Right renal pelvis (tissue), 4 donors: Measurements from ENCODE around the gene UBE2I. TPM values are rescaled to one million over a fixed set of nuclear protein-coding genes. Genes with fewer than 3 reads are reported as not detected.

Experiments
- DNase-seq, 4 donors: peaks; one replicate each; pipeline ENCODE4 v3.0.0-alpha.2; 2013; ENCODE audit warnings: low read depth in 4 of 4, low spot score in 3 of 4, missing footprints in 1 of 4
- polyA plus RNA-seq, 4 donors: library from polyadenylated mRNA; unstranded; fragments of 120-200 nt; gene quantifications; one replicate each; pipeline ENCODE4 v1.2.1, GENCODE V29; 2013; ENCODE audit not compliant: insufficient read length in 4 of 4

The UBE2I gene
- polyA plus RNA-seq, 4 donors, result 169 to 186 (median 176) TPM

DNA sequence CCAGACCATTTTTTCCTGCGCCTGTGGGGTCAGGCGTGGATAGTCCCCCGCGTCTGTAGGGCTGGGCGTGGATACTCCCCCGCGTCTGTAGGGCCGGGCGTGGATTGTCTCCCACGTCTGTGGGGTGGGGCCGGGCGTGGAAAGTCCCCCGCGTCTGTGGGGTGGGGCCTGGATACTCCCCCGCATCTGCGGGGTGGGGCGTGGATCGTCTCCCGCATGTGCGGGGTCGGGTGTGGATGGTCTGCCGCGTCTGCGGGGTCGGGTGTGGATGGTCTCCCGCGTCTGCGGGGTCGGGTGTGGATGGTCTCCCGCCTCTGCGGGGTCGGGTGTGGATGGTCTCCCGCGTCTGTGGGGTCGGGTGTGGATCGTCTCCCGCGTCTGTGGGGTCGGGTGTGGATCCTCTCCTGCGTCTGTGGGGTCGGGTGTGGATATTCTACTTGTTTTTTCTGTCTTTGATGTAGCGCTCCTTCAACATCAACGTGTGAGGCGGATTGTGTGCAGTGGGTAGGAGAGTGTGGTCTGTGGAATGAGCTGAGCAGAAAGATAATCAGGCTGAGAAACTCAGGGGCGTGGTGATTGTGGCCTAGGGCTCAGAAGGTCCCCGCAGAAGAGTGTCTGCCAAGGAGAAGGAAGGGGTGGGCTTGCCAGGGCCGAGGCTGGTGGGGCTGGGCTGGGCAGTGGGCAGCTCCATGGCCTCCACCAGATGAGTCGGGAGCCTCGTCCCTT, 45.5 kb downstream of the UBE2I start:
- DNase-seq, result no peak

DNA sequence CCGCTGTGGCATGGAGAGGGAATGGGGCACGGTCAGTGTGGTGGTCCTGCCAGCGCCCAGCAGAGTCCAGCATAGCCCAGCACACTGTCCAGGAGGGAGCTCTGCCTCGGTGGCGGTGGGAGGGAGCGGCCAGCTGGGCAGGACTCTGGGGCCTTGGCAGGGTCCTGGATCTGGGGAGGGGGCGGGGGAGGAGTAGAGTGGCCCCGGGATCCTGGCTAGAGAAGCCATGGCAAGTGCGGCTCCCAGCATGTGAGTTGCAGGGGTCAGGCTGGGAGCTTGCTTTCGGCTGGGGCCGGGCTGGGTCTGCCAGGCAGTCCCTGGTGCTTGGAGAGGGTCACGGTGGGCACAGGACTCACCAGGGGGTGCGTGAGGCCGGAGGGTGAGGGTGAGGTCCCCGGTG, 46.2 kb downstream of the UBE2I start:
- DNase-seq, result no peak

DNA sequence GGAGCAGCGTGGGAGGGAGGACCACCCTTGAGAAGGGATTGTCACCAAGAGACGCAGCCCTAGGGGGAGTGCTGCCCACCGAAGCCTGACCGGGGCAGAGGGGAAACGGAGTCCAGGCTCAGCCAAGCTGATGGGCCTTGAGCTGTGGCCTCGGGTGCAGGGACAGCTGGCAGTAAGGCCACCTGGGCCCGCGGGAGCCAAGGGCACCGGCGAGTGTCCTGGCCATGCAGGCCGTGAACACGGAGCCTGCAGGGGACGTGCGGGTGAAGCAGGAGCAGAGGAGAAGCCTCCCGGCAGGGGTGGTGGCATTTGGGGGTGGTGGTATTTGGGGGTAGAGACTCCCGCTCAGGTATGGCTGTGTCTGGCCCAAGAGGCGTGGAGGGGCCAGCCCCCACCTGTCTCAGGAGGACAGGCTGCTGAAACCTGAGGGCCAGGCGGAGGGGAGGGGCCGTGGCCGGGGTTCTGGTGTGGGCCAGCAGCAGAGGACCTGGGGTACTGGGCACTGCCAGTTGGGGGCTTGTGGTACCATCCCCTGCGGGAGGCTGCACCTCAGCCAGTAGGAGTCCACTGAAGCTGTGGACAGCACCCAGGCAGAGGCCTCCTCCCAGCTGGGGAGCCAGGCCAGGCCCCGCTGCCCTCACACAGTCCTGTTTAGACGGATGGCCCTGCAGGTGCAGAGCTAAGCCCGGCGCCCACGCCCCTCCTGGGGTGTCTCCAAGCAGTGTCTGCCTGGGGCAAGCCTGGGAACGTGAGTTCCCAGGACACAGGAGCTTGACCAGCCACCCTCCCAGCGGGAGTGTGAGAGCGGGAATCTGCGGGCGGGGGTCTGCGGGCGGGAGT, 46.8 kb downstream of the UBE2I start:
- DNase-seq, result no peak

DNA sequence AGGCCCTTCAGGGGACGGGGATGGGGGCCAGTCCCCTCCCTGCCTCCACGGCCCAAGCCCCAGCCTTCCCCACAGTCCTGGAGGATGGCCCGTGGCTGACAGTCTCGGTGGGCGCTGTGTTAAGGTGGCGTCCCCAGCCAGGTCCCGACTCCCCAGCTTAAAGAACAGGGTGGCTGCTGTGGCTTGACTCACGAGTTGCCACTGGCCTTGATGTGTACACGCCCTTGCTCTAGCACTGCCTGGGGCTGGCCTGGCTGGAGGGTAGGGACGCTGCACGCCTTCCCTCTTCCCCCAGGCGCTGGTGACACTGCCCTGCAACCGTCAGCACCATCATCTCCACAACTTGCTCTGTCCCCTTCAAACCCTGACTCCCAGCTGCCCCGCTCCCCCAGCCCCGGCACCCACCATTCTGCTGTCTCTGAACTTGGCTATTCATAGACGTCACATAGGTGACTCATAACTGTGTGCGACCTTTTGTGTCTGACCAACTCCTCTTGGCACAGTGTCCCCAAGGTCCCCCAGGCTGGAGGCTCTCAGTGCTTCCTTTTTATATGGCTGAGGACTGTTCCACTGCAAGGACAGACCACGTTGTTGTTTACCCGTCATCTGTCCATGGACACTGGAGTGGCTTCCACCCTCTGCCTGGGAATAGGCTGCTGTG, 48.6 kb downstream of the UBE2I start:
- DNase-seq, result no peak

DNA sequence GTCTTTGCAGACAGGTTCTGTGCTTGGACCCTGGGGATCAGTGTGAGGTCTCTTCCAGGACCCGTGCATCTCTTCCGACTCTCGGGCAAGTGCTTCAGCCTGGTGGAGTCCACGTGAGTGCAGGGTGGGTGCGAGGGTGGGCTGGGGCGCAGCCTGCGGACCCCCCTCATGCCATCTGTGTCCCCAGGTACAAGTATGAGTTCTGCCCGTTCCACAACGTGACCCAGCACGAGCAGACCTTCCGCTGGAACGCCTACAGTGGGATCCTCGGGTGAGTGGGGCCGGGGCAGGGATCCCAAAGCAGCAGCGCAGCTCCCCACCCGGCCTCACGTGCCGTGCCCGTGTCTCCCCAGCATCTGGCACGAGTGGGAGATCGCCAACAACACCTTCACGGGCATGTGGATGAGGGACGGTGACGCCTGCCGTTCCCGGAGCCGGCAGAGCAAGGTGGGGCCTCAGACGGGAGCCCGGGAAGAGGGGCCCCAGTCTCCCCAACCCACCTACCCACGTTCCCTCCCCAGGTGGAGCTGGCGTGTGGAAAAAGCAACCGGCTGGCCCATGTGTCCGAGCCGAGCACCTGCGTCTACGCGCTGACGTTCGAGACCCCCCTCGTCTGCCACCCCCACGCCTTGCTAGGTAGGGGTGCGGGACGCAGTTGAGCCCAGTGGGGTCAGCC, 52.4 kb downstream of the UBE2I start:
- no peak for DNase-seq

DNA sequence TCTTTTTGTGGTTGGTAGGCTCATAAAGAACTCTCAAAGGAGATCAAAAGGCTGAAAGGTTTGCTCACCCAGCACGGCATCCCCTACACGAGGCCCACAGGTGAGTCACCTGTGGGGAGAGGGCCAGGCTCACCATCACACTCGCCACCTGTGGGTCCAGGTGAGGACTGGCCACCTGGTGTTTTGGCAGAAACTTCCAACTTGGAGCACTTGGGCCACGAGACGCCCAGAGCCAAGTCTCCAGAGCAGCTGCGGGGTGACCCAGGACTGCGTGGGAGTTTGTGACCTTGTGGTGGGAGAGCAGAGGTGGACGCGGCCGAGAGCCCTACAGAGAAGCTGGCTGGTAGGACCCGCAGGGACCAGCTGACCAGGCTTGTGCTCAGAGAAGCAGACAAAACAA, 53.4 kb downstream of the UBE2I start:
- DNase-seq, result no peak

DNA sequence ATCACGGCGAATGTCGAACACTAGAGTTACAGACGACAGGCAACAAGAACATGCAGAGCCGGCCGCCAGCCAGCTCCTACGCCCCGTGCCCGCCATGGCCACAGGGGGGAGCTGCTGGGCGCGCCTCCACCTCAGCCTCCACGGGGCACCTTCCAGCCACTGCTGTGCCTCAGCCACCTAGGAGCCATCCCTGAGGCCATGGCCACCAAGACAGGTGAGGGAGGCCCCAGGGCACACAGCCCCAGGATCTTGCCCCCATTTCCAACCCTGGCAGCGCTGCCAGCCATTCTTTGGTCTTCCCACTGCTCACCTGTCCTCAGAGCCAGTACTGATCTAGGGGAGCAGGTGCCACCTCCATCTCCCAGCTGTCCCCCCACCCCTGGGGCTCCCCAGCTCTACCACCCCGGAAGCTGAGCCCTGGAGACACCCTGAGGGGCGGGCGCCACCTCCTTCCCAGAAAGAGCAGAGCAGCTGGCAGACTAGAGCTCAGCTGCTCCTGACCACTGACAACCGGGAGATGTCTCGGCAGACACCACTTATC, 54.1 kb downstream of the UBE2I start:
- no peak for DNase-seq

DNA sequence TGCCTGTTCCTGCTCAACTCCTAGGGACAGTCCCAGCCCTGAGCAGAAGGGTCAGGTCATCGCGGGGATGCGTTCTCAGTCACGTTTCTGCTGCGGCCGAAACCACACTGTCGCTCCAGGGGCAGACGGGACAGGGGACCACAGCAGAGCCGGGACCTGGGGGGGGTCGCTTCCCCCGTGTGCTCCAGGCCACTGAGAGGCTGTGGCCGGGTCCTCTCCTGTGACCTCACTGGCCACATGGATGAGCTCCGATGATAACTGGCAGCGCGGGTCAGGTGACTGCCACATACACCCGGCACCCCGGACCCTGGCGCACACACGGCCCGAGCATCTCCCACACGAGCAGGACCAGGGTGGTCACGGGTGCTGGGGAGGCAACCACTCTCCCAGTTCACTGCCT, 55.1 kb downstream of the UBE2I start:
- DNase-seq, result no peak

DNA sequence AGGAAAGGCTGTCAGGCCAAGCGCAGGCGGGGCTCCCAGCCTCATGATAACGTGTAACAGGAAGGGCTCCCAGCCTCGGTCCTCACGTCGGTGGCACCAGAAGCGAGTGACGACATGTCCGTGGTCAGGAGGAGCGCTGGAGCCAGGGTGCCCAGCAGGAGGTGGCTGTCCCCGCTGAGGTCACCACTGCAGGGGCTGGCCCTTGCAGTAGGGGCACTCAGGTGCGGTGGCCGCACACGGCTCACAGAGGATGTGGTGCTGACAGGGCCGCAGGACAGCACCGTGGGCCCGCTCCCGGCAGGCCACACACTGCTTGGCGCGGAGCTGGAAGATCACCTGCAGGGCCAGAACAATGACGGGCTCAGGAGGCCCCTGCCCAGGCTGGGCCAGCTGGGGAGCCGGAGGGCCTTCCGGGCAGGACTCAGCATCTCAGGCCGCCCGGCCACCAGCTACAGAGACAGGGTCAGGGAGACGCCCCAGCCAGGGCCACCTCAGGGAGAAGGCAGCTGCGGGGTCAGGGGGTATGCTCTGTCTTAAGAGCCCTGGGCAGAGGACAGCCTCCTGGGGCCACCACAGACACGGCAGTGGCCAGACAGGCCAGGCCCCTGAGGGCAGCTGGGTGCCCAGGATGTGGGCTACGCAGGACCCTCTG, 56.8 kb downstream of the UBE2I start:
- no peak for DNase-seq

DNA sequence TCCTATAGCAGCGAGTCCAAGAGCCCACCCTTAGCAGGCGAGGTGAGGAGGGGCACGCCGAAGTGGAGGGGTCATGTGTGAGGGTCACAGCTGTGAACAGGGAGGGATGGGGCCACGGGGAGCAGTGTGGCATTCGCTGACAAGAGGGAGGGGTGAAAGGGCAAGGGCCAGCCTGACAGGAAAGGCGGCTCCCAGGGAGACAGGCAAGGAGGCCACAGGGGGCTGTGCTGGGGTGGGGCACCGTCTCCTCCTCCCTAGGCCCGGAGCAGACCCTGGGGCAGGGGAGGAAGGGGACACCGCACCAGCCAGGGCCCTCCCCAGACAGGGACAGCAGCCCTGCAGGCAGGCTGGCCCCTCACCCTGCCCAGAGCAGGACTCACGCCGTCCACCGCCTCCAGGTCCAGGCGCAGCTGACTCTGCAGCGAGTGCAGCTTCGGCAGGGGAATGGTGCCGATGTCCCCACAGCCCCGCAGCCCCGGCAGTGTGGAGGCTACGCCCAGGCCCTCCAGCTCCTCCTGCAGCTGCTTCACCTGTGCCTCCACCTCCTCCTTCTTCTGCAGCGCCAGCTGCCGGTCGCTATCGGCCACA, 57.4 kb downstream of the UBE2I start:
- no peak for DNase-seq

DNA sequence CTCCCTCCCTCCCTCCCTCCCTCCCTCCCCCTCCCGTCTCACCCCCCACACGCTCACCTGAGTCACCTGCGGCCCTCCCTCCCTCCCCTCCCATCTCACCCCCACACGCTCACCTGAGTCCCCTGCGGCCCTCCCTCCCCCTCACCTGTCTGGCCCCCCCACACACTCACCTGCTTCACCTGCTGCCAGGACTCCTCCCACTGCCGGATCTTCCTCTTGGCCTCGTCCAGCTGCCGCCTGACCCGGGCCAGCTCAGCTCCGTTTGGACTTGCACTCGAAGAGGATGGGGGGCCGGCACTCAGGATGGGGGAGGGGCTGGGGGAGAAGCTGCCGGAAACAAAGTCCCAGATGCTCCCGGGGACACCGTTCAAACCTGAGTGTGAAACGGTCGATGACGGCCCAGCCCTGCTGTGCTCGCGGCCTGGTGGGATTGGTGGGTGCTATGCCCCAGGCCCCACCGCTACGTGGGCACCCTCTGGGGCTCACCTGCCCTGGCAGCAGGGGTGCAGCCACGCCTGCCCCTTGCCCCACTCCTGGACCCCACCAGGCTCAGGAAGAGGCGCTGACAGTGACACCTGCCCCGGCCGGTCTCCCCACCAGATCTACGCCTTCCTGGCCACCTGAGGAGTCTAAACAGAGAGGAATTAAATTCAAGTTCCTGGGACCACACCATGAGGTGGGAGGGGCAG, 58.2 kb downstream of the UBE2I start:
- no peak for DNase-seq

DNA sequence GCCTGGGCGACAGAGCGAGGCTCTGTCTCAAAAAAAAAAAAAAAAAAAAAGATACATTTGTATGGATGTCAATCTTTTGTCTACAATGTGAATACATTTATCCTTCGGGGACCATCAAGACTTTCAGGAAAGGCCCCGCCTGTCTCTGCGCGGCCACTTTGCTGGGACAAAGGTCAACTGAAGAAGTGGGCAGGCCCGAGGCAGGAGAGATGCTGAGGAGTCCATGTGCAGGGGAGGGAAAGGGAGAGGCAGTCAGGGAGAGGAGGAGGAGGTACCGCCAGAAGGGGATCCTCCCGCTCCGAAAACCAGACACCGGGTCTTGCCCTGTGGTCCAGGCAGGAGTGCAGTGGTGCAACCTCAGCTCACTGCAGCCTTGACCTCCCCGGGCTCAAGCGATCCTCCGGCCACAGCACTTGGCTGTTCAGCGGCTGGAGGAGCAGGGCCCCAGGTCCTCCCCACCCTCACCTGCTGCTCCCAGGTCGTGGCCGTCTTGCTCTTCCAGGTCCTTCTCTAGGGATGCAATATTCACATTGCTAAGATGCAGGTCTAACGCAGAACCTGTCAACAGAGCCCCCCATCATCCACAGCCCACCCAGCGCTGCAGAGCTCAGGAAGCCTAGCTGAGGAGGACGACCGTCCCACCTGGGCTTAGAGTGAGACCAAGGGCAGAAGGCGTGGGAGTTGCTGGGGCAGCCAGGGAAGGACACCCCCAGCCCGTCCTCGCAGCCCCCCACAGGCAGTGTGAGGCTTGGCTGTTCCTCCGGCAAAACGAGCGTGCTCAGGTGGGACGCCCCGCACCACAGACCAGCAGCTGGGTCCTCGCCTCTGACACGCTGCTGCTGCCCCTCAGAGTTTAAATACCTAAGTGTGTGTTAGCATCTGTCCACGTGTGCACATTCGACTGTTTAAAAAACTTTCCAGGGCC, 61.9 kb downstream of the UBE2I start:
- no peak for DNase-seq

DNA sequence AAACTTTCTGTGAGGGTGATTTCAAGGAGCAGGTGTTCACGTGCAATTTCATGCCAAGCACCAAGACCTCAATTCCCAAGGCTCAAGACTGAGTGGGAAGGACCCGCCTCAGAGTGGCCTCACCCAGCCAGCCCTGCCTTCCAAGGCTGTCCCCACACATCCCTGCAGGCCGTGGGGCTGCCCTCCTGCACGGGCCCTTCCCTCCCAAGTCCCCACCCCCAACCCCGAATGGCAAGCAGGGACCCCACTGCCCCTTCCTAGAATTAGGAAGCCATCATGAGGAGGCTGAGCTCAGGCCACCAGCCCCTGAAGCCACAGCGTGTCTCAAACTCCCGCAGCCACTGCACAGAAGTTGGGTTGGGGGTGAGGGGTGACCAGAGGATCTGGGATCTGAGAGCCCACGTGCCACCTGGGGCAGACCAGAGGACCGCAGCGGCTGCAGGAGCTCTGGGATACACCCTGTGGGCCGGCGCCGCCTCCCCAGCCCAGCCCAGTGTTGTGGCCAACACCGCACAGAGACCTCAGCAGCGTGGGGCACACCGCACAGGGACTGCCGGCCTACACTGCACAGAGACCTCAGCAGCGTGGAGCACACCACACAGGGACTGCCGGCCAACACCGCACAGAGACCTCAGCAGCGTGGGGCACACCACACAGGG, 63.0 kb downstream of the UBE2I start:
- DNase-seq, result no peak

DNA sequence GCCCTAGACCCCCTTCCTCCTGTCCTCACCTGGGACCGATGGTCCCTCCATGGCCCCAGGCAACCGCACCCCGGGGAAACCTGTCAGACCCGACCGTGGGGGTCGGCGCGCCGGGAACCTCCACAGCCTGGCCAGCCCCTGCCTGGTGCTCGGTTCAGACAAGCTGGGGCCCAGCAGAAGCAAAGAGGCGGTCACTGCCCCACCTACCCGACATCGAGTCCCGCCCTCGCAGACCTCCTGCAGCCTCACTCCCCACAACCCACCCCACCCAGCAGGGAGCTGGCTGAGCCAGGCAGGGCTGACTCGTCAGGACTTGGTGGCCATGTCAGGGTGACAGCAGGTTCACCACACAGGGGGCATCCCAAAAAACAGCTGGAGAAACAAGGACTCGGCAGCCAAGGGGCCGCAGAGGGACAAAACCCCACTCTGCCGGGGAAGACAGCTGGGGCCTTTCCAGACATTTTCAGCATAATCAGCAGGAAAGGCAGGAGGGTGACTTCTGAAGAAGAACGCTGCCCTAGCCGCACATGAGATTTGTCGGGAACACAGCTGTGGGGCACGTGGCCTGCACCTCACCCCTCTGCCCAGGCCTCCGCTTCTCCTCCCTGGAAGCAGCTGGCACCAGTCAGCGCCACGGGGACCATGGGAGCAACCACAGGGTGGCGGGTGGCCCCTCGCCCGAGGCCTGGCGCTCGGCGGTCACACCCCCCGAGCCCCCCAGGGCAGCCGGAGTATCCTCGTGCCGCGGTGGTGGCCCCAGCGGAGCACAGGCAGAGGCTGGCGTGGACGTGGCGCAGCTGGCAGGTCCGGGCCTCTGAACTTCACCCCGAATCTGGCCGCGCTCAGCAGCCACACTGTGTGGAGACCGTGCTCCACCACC, 65.2 kb downstream of the UBE2I start:
- DNase-seq, result no peak

DNA sequence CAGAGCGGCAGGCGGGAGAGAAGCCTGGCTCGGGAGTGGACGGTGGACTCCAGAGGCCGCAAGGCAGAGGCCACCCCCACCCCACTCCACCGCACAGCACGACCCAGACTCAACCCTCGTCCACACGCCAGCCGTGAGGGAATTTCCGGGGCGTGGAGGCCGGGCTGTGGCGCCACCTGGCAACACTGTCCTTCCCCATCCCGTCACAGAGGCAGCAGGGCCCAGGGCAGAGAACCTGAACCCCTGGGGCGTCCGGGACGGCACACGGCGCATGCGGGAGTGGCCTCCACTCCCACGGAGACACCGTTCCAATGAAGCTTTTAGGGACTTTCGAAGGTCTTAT, 65.8 kb downstream of the UBE2I start:
- DNase-seq, result no peak

DNA sequence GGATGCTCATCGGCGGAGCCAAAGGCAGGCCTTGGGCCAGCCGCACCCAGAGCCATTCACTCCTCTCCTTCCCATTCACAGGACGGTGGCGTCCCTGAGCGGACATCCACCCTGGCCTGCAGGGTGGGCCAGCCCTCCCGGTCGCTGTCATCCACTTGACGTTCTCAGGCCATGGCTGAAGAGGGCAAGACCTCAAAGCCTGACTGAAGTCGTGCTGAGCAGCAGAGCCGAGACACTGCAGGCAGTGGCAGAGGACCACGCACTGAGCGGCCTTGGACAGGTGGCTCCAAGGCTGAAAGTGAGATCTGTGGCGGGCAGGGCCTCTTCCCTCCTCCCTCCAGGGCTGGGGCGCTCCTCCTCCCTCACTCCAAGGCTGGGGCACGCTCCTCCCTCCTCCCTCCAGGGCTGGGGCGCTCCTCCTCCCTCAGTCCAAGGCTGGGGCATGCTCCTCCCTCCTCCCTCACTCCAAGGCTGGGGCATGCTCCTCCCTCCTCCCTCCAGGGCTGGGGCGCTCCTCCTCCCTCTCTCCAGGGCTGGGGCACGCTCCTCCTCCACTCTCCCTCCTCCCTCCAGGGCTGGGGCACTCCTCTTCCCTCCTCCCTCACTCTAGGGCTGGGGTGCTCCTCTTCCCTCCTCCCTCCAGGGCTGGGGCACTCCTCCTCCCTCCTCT, 66.4 kb downstream of the UBE2I start:
- no peak for DNase-seq
